Measurements from ENCODE around the gene USP37.
A peak's percentile ranks its signal among the peaks of the same experiment; 100 is the strongest.

USP37 gene

GRCh38 chr2:218568190-218569037, at the start of gene USP37, which contains the start of gene CNOT9:
USP37 (minus strand) TSS chr2:218568351; CDS start chr2:218558653, 9,698 bp downstream.
CNOT9 (plus strand) TSS chr2:218568839; CDS start chr2:218568955, 116 bp downstream.
- Histone ChIP-seq H3K4me1 (ENCODE audit: control insufficient read depth in 1 of 2, insufficient read depth in 1 of 2, low read depth in 1 of 2, low read length in 1 of 2) (peaks cover 25% of the 10 kb centered on the region in 2 experiments), H3K9me3 (no peaks in the 10 kb centered on the region), H3K4me3 (ENCODE audit: low read depth in 1 of 2, low read length in 1 of 2) (peak within 1 kb of the TSS; percentile 82 to 94), H3K36me3 (no peaks in the 10 kb centered on the region), H3K27ac (peak within 1 kb of the TSS; percentile 94), H3K27me3 (no peaks in the 10 kb centered on the region)
- TF ChIP-seq CTCF (IDR thresholded peaks at IDR 0.05): peak; percentile 39

DNA sequence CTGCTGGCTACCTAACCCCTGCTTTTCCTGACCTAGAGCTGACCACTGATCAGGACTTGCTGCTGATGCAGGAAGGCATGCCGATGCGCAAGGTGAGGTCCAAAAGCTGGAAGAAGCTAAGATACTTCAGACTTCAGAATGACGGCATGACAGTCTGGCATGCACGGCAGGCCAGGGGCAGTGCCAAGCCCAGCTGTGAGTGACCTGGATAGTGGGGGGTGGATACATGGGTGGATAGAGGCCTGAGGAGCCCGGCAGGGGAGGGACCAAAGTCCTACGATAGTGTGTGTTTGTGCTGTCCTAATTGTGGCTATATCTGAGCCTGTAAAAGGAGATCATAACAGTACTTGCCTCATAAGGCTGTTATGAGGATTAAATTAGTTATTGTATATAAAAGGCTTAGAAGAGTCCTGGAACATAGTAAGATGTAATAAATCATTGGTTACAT, 47.7 kb upstream of the USP37 start:
- no peaks in the 10 kb centered on the region for H3K9me3 ChIP-seq
- no peaks in the 10 kb centered on the region for H3K4me1 ChIP-seq (ENCODE audit: control insufficient read depth in 1 of 2, insufficient read depth in 1 of 2, low read depth in 1 of 2, low read length in 1 of 2)
- H3K36me3 ChIP-seq: no peaks in the 10 kb centered on the region
- H3K27me3 ChIP-seq: peaks cover 4% of the 10 kb centered on the region
- TF ChIP-seq CTCF (IDR thresholded peaks at IDR 0.05): no peak
- no peak overlapping the region for H3K27ac ChIP-seq
- H3K4me3 ChIP-seq (ENCODE audit: low read depth in 1 of 2, low read length in 1 of 2): no peak overlapping the region

GRCh38 chr2:218607436-218608115, 39.4 kb upstream of the USP37 start, which contains the start of gene PLCD4:
PLCD4 (plus strand) TSS chr2:218607899; CDS start chr2:218615740, 7,841 bp downstream.
- Histone ChIP-seq H3K36me3 (no peaks in the 10 kb centered on the region), H3K4me3 (ENCODE audit: low read depth in 1 of 2, low read length in 1 of 2) (no peak within 1 kb of the TSS), H3K27ac (no peak within 1 kb of the TSS), H3K4me1 (ENCODE audit: control insufficient read depth in 1 of 2, insufficient read depth in 1 of 2, low read depth in 1 of 2, low read length in 1 of 2) (no peaks in the 10 kb centered on the region), H3K9me3 (no peaks in the 10 kb centered on the region), H3K27me3 (peaks cover 10% of the 10 kb centered on the region)
- no peak for TF ChIP-seq CTCF (IDR thresholded peaks at IDR 0.05)

DNA sequence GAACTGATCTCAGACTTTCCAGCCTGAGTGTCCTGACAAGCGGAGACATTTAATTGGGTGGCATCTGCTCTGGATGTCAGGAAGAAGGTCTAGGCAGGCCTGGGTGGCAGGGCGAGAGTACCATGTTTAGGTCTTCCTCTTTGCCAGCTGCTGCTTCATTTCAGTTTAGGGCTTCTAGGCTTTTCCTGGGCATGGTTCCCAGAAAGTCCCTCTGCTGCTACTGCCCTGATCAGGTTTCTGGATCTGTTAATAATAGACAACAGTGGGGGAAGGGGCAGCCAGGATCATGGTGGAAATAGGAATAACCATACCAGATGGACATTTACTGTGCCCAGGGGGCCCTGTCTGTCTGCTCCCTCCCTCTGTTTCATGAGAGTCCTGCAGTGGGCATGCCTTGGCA, 37.3 kb upstream of the USP37 start:
- Histone ChIP-seq H3K36me3 (no peaks in the 10 kb centered on the region), H3K27ac (no peak overlapping the region), H3K9me3 (no peaks in the 10 kb centered on the region), H3K4me1 (ENCODE audit: control insufficient read depth in 1 of 2, insufficient read depth in 1 of 2, low read depth in 1 of 2, low read length in 1 of 2) (no peaks in the 10 kb centered on the region), H3K27me3 (peaks cover 5% of the 10 kb centered on the region), H3K4me3 (ENCODE audit: low read depth in 1 of 2, low read length in 1 of 2) (no peak overlapping the region)
- no peak for TF ChIP-seq CTCF (IDR thresholded peaks at IDR 0.05)

- no peak overlapping the region for H3K27ac ChIP-seq
- H3K27me3 ChIP-seq: no peaks in the 10 kb centered on the region
- no peak overlapping the region for H3K4me3 ChIP-seq (ENCODE audit: low read depth in 1 of 2, low read length in 1 of 2)
- TF ChIP-seq CTCF (IDR thresholded peaks at IDR 0.05): no peak
- no peaks in the 10 kb centered on the region for H3K9me3 ChIP-seq
- peaks cover 85% of the 10 kb centered on the region for H3K36me3 ChIP-seq
- H3K4me1 ChIP-seq (ENCODE audit: control insufficient read depth in 1 of 2, insufficient read depth in 1 of 2, low read depth in 1 of 2, low read length in 1 of 2): no peaks in the 10 kb centered on the region
These were observed 17.4 kb upstream of the USP37 start for GRCh38 chr2:218585541-218585940.
